K562 (cell line): ENCODE data around the gene GAK. TPM values are rescaled to one million over a fixed set of nuclear protein-coding genes. Genes with fewer than 3 reads are reported as not detected.

ENCODE experiments used
- ATAC-seq: fragments of 200-7000 bp; cut with Tn5 transposase; 3 replicates; pipeline ENCODE4 v1.9.1; 2020; ENCODE audit warnings: moderate library complexity
- BruUV-seq: library from RNA; stranded (reverse); fragments of 400-500 nt; replicated peaks from 2 replicates; lab custom pipeline; 2021; lab: Mats Ljungman, UMichigan
- CTCF ChIA-PET: fragments of 300-600 bp; formaldehyde crosslinking; extraction: SDS; loops from one replicate; lab custom pipeline; 2021; ENCODE audit warnings: low intra/inter-chr PET ratio; lab: Yijun Ruan, JAX
- POLR2A ChIA-PET: fragments of 300-600, 350-650 bp; sonication (Branson Sonifier 250); formaldehyde crosslinking; extraction: SDS; loops from one replicate; lab custom pipeline; 2021; ENCODE audit warnings: antibody characterized with exemption, inconsistent platforms; lab: Yijun Ruan, JAX
- DNase-seq, 4 experiments: peaks; one replicate each; pipeline versions ENCODE4 v3.0.0 to v3.0.0-alpha.2; 2011 to 2018; ENCODE audit warnings: low spot score in 3 of 4, mixed read lengths in 3 of 4; ENCODE audit errors: extremely low read depth in 1 of 4
- FAIRE-seq: peaks from 2 replicates; lab custom pipeline; 2011; peaks lifted over from hg19 to GRCh38; lab: Jason Lieb, UNC
- H2AFZ ChIP-seq: 2 replicates; pipeline ENCODE4 v1.6.0; 2011; ENCODE audit warnings: low read depth, low read length, control low read depth, inconsistent platforms
- H3K27ac ChIP-seq: fragments of 200-600 bp; 3 replicates; pipeline ENCODE4 v1.8.0; 2011; ENCODE audit warnings: low read depth, mild to moderate bottlenecking, control low read depth, inconsistent platforms, low read length, moderate library complexity, mixed read lengths; ENCODE audit errors: extremely low read depth
- H3K27me3 ChIP-seq, 2 experiments: fragments of 300-600 bp in 1 of 2; 2 replicates in 1 of 2; 3 replicates in 1 of 2; pipeline versions ENCODE4 v1.6.0 to v1.8.0; 2011; ENCODE audit warnings: inconsistent platforms in 2 of 2, low read length in 2 of 2, mild to moderate bottlenecking in 1 of 2, mixed read lengths in 1 of 2, moderate library complexity in 1 of 2; ENCODE audit not compliant: control insufficient read depth in 2 of 2, insufficient read depth in 2 of 2
- H3K36me3 ChIP-seq: fragments of 300-600 bp; 3 replicates; pipeline ENCODE4 v1.8.0; 2011; ENCODE audit warnings: mild to moderate bottlenecking, low read length, inconsistent platforms; ENCODE audit not compliant: control insufficient read depth, insufficient read depth
- H3K4me1 ChIP-seq, 2 experiments: fragments of 200-600 bp in 1 of 2; replicated peaks in 1 of 2; 2 replicates in 1 of 2; 3 replicates in 1 of 2; pipeline versions ENCODE4 v1.5.1 to v1.8.0; 2011; ENCODE audit warnings: inconsistent platforms in 2 of 2, low read length in 2 of 2, mild to moderate bottlenecking in 1 of 2, mixed read lengths in 1 of 2, moderate library complexity in 1 of 2; ENCODE audit not compliant: control insufficient read depth in 2 of 2, insufficient read depth in 2 of 2
- H3K4me2 ChIP-seq: 2 replicates; pipeline ENCODE4 v1.6.1; 2011; ENCODE audit warnings: low read length, control low read depth, inconsistent platforms, mixed read lengths; ENCODE audit not compliant: insufficient read depth
- H3K4me3 ChIP-seq: fragments of 200-600 bp; sonication (generic), shearing (Covaris generic); 2 replicates; pipeline ENCODE4 v1.5.1; 2016; ENCODE audit warnings: control low read depth, inconsistent platforms
- H3K79me2 ChIP-seq: fragments of 200-600 bp; 3 replicates; pipeline ENCODE4 v1.8.0; 2011; ENCODE audit warnings: low read length, inconsistent platforms; ENCODE audit not compliant: control insufficient read depth, insufficient read depth
- H3K9ac ChIP-seq, 2 experiments: 2 replicates each; pipeline versions ENCODE4 v1.6.0 to v1.6.1; 2011; ENCODE audit warnings: low read depth in 2 of 2, low read length in 2 of 2, control low read depth in 1 of 2, inconsistent platforms in 1 of 2, mild to moderate bottlenecking in 1 of 2, mixed read lengths in 1 of 2; ENCODE audit not compliant: insufficient read depth in 1 of 2
- H3K9me1 ChIP-seq: one replicate; pipeline ENCODE4 v1.6.0; 2011; ENCODE audit warnings: inconsistent platforms, mild to moderate bottlenecking, low read length, moderate library complexity; ENCODE audit not compliant: control insufficient read depth, insufficient read depth
- H3K9me3 ChIP-seq: replicated peaks from 2 replicates; pipeline ENCODE4 v1.5.1; 2011; ENCODE audit warnings: low read depth, low read length, inconsistent platforms; ENCODE audit not compliant: control insufficient read depth, insufficient read depth
- H4K20me1 ChIP-seq: replicated peaks from 2 replicates; pipeline ENCODE4 v1.6.1; 2011; ENCODE audit warnings: low read length, inconsistent platforms, mixed read lengths; ENCODE audit not compliant: control insufficient read depth, insufficient read depth
- ASH1L ChIP-seq: fragments of 450-650 bp; IDR thresholded peaks from 2 replicates; pipeline ENCODE4 v1.6.1; 2018; ENCODE audit warnings: borderline replicate concordance, mild to moderate bottlenecking, low read depth; ENCODE audit not compliant: partially characterized antibody
- BHLHE40 ChIP-seq: IDR thresholded peaks from 2 replicates; pipeline ENCODE4 v1.6.1; 2011; ENCODE audit warnings: low read length, improper control_type of control experiment
- FOXK2 ChIP-seq, 2 experiments: fragments of 450-650 bp; IDR thresholded peaks in 1 of 2; conservative IDR thresholded peaks in 1 of 2; 2 replicates each; pipeline ENCODE4 v1.6.1; 2016; ENCODE audit warnings: low read depth in 2 of 2, mild to moderate bottlenecking in 1 of 2
- HMG20A ChIP-seq: fragments of 450-650 bp; formaldehyde crosslinking; conservative IDR thresholded peaks from 2 replicates; pipeline ENCODE4 v1.4.0; 2020; ENCODE audit warnings: mild to moderate bottlenecking, mixed read lengths
- ZBTB33 ChIP-seq: sonication (generic); formaldehyde crosslinking; IDR thresholded peaks from 2 replicates; pipeline ENCODE4 v1.8.1; 2023; ENCODE audit warnings: mild to moderate bottlenecking, missing genetic modification reagents
- ZBTB5 ChIP-seq: fragments of 450-650 bp; IDR thresholded peaks from 2 replicates; pipeline ENCODE4 v1.6.1; 2017; ENCODE audit warnings: antibody characterized with exemption
- ZNF655 ChIP-seq: fragments of 250-450 bp; sonication (Bioruptor Pico); IDR thresholded peaks from 2 replicates; pipeline ENCODE4 v1.5.0; 2021
- ZNF696 ChIP-seq: fragments of 250-450 bp; sonication (Bioruptor Pico); conservative IDR thresholded peaks from 2 replicates; pipeline ENCODE4 v1.4.0; 2020; ENCODE audit warnings: mild to moderate bottlenecking, moderate library complexity
- ZNF780A ChIP-seq: fragments of 250-450 bp; sonication (Bioruptor Pico); IDR thresholded peaks from 2 replicates; pipeline ENCODE4 v1.5.0; 2021; ENCODE audit warnings: mild to moderate bottlenecking
- WGBS: fragments of 100-300 bp; shearing (Covaris generic); methylation state at CpG from one replicate; pipeline ENCODE4 v1.1.6; 2016; ENCODE audit warnings: low coverage, mixed read lengths; ENCODE audit not compliant: insufficient coverage; ENCODE audit errors: missing lambda C conversion rate; 5-methylcytosine and 5-hydroxymethylcytosine counted together
- in situ Hi-C: fragments of 300-500 bp; cut with MboI; formaldehyde crosslinking; loops from 4 replicates; pipeline ENCODE4 v1.15.0; 2018; ENCODE audit warnings: inconsistent platforms, mixed read lengths
- intact Hi-C: fragments of 100-400 bp; cut with micrococcal nuclease; formaldehyde crosslinking; loops from 2 replicates; pipeline ENCODE4 v1.14.2; 2022
- polyA plus RNA-seq, 8 experiments: library from polyadenylated mRNA; depleted of rRNA in 4 of 8; stranded (reverse) in 5 of 8; unstranded in 3 of 8; fragments of >200 nt; fragmentation: Nextera tagmentation in 2 of 8; fragmentation: Illumina TruSeq in 1 of 8; extraction: Ambion mirVana in 2 of 8; extraction: Trizol in 1 of 8; gene quantifications; 2 replicates each; pipeline versions ENCODE4 v1.2.1 to v1.2.3, GENCODE V29; 2011 to 2014; ENCODE audit warnings: inconsistent platforms in 1 of 8, missing spikeins in 1 of 8
- total RNA-seq, 7 experiments: library from RNA; depleted of rRNA in 6 of 7; stranded (reverse); fragments of >200 nt in 6 of 7; fragmentation: Illumina TruSeq in 2 of 7; extraction: Trizol in 2 of 7; gene quantifications; 2 replicates each; pipeline versions ENCODE4 v1.2.1 to v1.2.3, GENCODE V29; 2011 to 2021; ENCODE audit warnings: low replicate concordance in 1 of 7

GAK gene
- total and polyA plus RNA-seq, 9 of the 15 experiments (the other 6 are each of a cell fraction or from before 2014, with no cell fraction given): 1.3 to 102 (median 16.2) TPM

DNA sequence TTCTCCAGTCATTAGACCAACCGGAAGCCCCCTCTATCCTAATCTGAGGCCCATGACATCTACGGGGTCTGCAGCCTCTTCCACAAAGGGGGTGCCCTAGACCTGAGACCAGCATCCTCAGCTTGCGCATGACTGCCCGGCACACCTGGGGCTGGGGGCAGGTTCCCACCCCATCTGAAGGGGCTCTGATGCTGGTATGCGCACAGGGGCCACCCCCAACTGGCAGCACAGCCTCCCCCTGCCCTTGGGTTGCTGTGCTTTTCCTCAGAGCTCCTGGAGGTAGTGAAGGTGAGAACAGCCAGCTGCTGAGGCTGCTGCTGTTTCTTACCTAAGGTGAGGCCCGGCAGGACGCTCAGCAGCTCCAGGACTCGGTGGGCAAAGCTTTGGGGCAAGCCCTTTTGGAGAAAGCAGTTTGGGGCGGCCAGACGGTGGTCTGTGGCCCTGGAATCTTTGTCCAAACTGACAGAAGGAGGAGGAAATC is 87.3 kb downstream of the GAK start:
- Histone ChIP-seq H3K9me1 (no peaks in the 10 kb centered on the region), H2AFZ (no peak overlapping the region), H3K36me3 (peaks cover 13% of the 10 kb centered on the region; the same call in 2 of the 3 replicates), H3K27me3 (no peaks in the 10 kb centered on the region), H3K4me2 (no peak overlapping the region), H3K27ac (no peak overlapping the region), H3K4me1 (peaks cover 0 to 21% of the 10 kb centered on the region in 2 experiments; a peak in 2 of 5 replicates), H4K20me1 (no peaks in the 10 kb centered on the region), H3K79me2 (no peaks in the 10 kb centered on the region), H3K4me3 (no peak overlapping the region), H3K9ac (peak overlapping the region in 1 of 2 experiments; percentile 26; a peak in 1 of 4 replicates), H3K9me3 (no peaks in the 10 kb centered on the region; the same call in 1 of the 2 replicates)
- no peak for ATAC-seq
- in situ Hi-C loops: no loop called here
- ChIA-PET CTCF (no interaction called here), POLR2A (interaction anchor here (0.7 kb wide), 1 partner anchor 14 kb away, joined by 4 read pairs; no protein-coding TSS in a partner anchor)
- no peak for FAIRE-seq
- no TSS peak for BruUV-seq
- intact Hi-C loops: no loop called here
- no peak for DNase-seq
- 87% methylated on average over 5 of the region's 10 CpGs for WGBS
- TF ChIP-seq ZBTB5 (no peak), ZNF696 (CRISPR knock-in tag) (no peak), HMG20A (CRISPR knock-in tag) (no peak), ZBTB33 (CRISPR knock-in tag) (no peak), ASH1L (no peak), ZNF780A (CRISPR knock-in tag) (no peak), ZNF655 (CRISPR knock-in tag) (no peak), FOXK2 (conservative IDR thresholded peaks at IDR 0.05 in 1 of 2, IDR thresholded peaks at IDR 0.05 in 1 of 2; ENCODE audit: low read depth in 2 of 2) (no peak), BHLHE40 (no peak)
